Common myeloid progenitor, CD34-positive (primary cell): ENCODE measurements around the gene PTGES.

ENCODE experiments used
- CTCF ChIA-PET: fragments of 350-600 bp; sonication (Branson Sonifier 250); formaldehyde crosslinking; loops from one replicate; lab custom pipeline; 2021; ENCODE audit warnings: antibody characterized with exemption; lab: Charles Lee
- POLR2A ChIA-PET: fragments of 350-600 bp; sonication (Branson Sonifier 250); formaldehyde crosslinking; loops from one replicate; lab custom pipeline; 2021; ENCODE audit warnings: antibody characterized with exemption; lab: Charles Lee
- DNase-seq, 3 donors: peaks; one replicate each; pipeline versions ENCODE4 v3.0.0 to v3.0.0-alpha.2; 2013
- H3K27ac ChIP-seq, 2 experiments: 1 replicate in 1 of 2; 2 replicates in 1 of 2; pipeline ENCODE4 v1.7.0; 2013; ENCODE audit warnings: inconsistent platforms in 2 of 2, low read length in 2 of 2, mild to moderate bottlenecking in 2 of 2, low read depth in 1 of 2, moderate library complexity in 1 of 2; ENCODE audit not compliant: severe bottlenecking in 2 of 2, insufficient read depth in 1 of 2, poor library complexity in 1 of 2
- H3K27me3 ChIP-seq, 5 experiments: replicated peaks in 2 of 5; 1 replicate in 3 of 5; 2 replicates in 2 of 5; pipeline versions ENCODE4 v1.6.1 to v1.7.0; 2013; ENCODE audit warnings: low read length in 4 of 5, mild to moderate bottlenecking in 2 of 5, moderate library complexity in 2 of 5, inconsistent platforms in 1 of 5; ENCODE audit not compliant: insufficient read depth in 5 of 5, control insufficient read depth in 4 of 5
- H3K36me3 ChIP-seq, 4 experiments: 1 replicate in 2 of 4; 2 replicates in 2 of 4; pipeline versions ENCODE4 v1.6.1 to v1.7.0; 2013; ENCODE audit warnings: low read length in 3 of 4, control low read depth in 1 of 4, mild to moderate bottlenecking in 1 of 4; ENCODE audit not compliant: control insufficient read depth in 4 of 4, insufficient read depth in 4 of 4
- H3K4me1 ChIP-seq, 4 experiments: 1 replicate in 3 of 4; 2 replicates in 1 of 4; pipeline versions ENCODE4 v1.6.1 to v1.7.1; 2013; ENCODE audit warnings: low read length in 3 of 4, mild to moderate bottlenecking in 3 of 4, control low read depth in 1 of 4, inconsistent platforms in 1 of 4, moderate library complexity in 1 of 4; ENCODE audit not compliant: control insufficient read depth in 4 of 4, insufficient read depth in 4 of 4; ENCODE audit errors: control extremely low read depth in 1 of 4
- H3K4me3 ChIP-seq, 7 experiments: 1 replicate in 4 of 7; 2 replicates in 3 of 7; pipeline versions ENCODE4 v1.5.1 to v1.7.0; 2013; ENCODE audit warnings: mild to moderate bottlenecking in 7 of 7, low read length in 6 of 7, moderate library complexity in 6 of 7, inconsistent platforms in 2 of 7, low read depth in 2 of 7, control low read depth in 1 of 7; ENCODE audit not compliant: insufficient read depth in 4 of 7, control insufficient read depth in 1 of 7; ENCODE audit errors: extremely low read depth in 1 of 7
- H3K9me3 ChIP-seq, 5 experiments: 1 replicate in 4 of 5; 2 replicates in 1 of 5; pipeline versions ENCODE4 v1.6.1 to v1.7.1; 2013; ENCODE audit warnings: low read length in 4 of 5, mild to moderate bottlenecking in 2 of 5, inconsistent platforms in 1 of 5, low read depth in 1 of 5, moderate library complexity in 1 of 5; ENCODE audit not compliant: control insufficient read depth in 4 of 5, insufficient read depth in 2 of 5; ENCODE audit errors: control extremely low read depth in 1 of 5
- WGBS: methylation state at CpG from one replicate; pipeline ENCODE4 v1.1.5; 2013; ENCODE audit not compliant: insufficient coverage; 5-methylcytosine and 5-hydroxymethylcytosine counted together

The PTGES gene

GRCh38 chr9:129724456-129725190 lies 28.2 kb downstream of the PTGES start:
- CTCF ChIA-PET: interaction anchor here (0.9 to 5.3 kb wide), 6 partner anchors 10 to 65 kb away, joined by 3 to 77 read pairs (median 22); no protein-coding TSS in a partner anchor
- H3K9me3 ChIP-seq: no peaks in the 10 kb centered on the region
- no peak overlapping the region for H3K4me3 ChIP-seq
- WGBS: 86% methylated on average over 7 of the region's 16 CpGs
- peaks cover 0 to 2% (median 0%) of the 10 kb centered on the region in 5 experiments for H3K27me3 ChIP-seq
- H3K36me3 ChIP-seq: no peaks in the 10 kb centered on the region
- no peak for DNase-seq
- POLR2A ChIA-PET: no interaction called here
- peaks cover 0 to 3% (median 2%) of the 10 kb centered on the region in 4 experiments for H3K4me1 ChIP-seq
- no peak overlapping the region for H3K27ac ChIP-seq

- H3K27me3 ChIP-seq: peaks cover 0 to 11% (median 3%) of the 10 kb centered on the region in 5 experiments
- DNase-seq: no peak
- H3K4me1 ChIP-seq: peaks cover 0 to 3% (median 2%) of the 10 kb centered on the region in 4 experiments
- H3K27ac ChIP-seq: no peak overlapping the region
- H3K36me3 ChIP-seq: no peaks in the 10 kb centered on the region
- ChIA-PET CTCF (interaction anchor here (0.6 to 1.7 kb wide), 4 partner anchors 13 to 61 kb away, joined by 3 to 5 read pairs (median 4); no protein-coding TSS in a partner anchor), POLR2A (no interaction called here)
- no peaks in the 10 kb centered on the region for H3K9me3 ChIP-seq
- H3K4me3 ChIP-seq: no peak overlapping the region
- WGBS: 100% methylated on average over 5 of the region's 5 CpGs
Measured at GRCh38 chr9:129722913-129723312, 29.9 kb downstream of the PTGES start.

GRCh38 chr9:129720865-129721545 lies 31.8 kb downstream of the PTGES start:
- DNase-seq: no peak
- no peak overlapping the region for H3K4me3 ChIP-seq
- CTCF ChIA-PET: interaction anchor here (1.2 to 1.7 kb wide), 2 partner anchors 9 to 19 kb away, joined by 3 to 4 read pairs; no protein-coding TSS in a partner anchor
- POLR2A ChIA-PET: interaction anchor here (0.5 kb wide), 1 partner anchor 38 kb away, joined by 3 read pairs; no protein-coding TSS in a partner anchor
- H3K27ac ChIP-seq: no peak overlapping the region
- WGBS: 93% methylated on average over 19 of the region's 25 CpGs
- H3K27me3 ChIP-seq: peaks cover 0 to 11% (median 3%) of the 10 kb centered on the region in 5 experiments
- H3K9me3 ChIP-seq: no peaks in the 10 kb centered on the region
- no peaks in the 10 kb centered on the region for H3K36me3 ChIP-seq
- H3K4me1 ChIP-seq: no peaks in the 10 kb centered on the region

GRCh38 chr9:129720181-129720864 lies 32.5 kb downstream of the PTGES start:
- Histone ChIP-seq H3K36me3 (no peaks in the 10 kb centered on the region), H3K4me1 (no peaks in the 10 kb centered on the region), H3K4me3 (no peak overlapping the region), H3K9me3 (no peaks in the 10 kb centered on the region), H3K27me3 (peaks cover 0 to 11% (median 3%) of the 10 kb centered on the region in 5 experiments), H3K27ac (no peak overlapping the region)
- ChIA-PET CTCF (interaction anchor here (1.2 kb wide), 1 partner anchor 9 kb away, joined by 3 read pairs; no protein-coding TSS in a partner anchor), POLR2A (no interaction called here)
- WGBS: 88% methylated on average over 21 of the region's 31 CpGs
- peak in 1 of 3 donors; percentile 19 for DNase-seq

GRCh38 chr9:129719135-129719534 lies 33.7 kb downstream of the PTGES start:
- 67% methylated on average over 38 of the region's 38 CpGs for WGBS
- Histone ChIP-seq H3K27ac (no peak overlapping the region), H3K36me3 (no peaks in the 10 kb centered on the region), H3K4me1 (peaks cover 0 to 6% (median 0%) of the 10 kb centered on the region in 4 experiments), H3K9me3 (no peaks in the 10 kb centered on the region), H3K27me3 (peaks cover 0 to 11% (median 5%) of the 10 kb centered on the region in 5 experiments), H3K4me3 (no peak overlapping the region)
- no peak for DNase-seq
- CTCF ChIA-PET: interaction anchor here (1.2 kb wide), 1 partner anchor 9 kb away, joined by 3 read pairs; no protein-coding TSS in a partner anchor
- POLR2A ChIA-PET: no interaction called here

GRCh38 chr9:129718647-129719046 lies 34.2 kb downstream of the PTGES start:
- DNase-seq: no peak
- H3K36me3 ChIP-seq: no peaks in the 10 kb centered on the region
- CTCF ChIA-PET: interaction anchor here (1.2 kb wide), 1 partner anchor 10 kb away, joined by 3 read pairs; no protein-coding TSS in a partner anchor
- POLR2A ChIA-PET: no interaction called here
- H3K4me3 ChIP-seq: no peak overlapping the region
- H3K27ac ChIP-seq: no peak overlapping the region
- H3K27me3 ChIP-seq: peaks cover 0 to 11% (median 5%) of the 10 kb centered on the region in 5 experiments
- peaks cover 0 to 6% (median 0%) of the 10 kb centered on the region in 4 experiments for H3K4me1 ChIP-seq
- no peaks in the 10 kb centered on the region for H3K9me3 ChIP-seq
- WGBS: 97% methylated on average over 4 of the region's 5 CpGs
